ENCODE results near the gene EXOSC9.

- no peak for TF ChIP-seq EZH2phosphoT487 (IDR thresholded peaks at IDR 0.05; ENCODE audit: insufficient read depth, low read depth)
- TF ChIP-seq EZH2 (IDR thresholded peaks at IDR 0.05; ENCODE audit: insufficient read depth, poor library complexity, severe bottlenecking), result no peak
Observed at GRCh38 chr4:121829511-121829910, 28.4 kb downstream of the EXOSC9 start.

Data from GM23248 (cell line).